ENCODE data around the gene HIP1.
"Not testable (repeated sequence)": the region's sequence is repeated elsewhere in the genome, so short reads cannot be mapped to it uniquely, and the experiment has no call there.

HIP1 gene

DNA sequence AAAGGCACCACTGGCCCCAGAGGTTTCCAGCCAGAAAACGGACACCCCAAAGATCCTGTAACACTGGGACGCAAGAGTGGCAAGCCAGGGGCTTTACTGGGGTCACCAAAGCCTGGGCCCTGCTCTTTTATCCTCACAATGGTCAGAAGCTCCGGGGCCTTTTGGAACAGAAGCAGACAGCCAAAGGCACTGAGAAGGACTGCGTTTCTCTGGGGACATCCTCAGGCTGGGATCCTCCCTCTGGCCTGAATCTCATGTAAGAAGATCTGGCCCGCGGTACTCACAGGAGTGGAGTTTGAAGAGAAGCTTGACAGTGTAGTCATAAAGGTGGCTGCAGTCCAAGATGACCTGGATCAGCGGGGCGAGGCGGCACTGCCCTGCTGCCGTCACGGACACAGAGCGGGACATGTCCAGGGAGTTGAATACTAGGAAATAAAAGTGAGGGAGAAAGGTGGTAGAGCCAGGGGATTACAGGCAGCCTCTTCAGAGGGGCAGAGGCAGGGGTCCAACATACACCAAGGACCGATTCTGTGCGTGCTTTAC is 165.2 kb downstream of the HIP1 start:
- no peak for ATAC-seq

DNA sequence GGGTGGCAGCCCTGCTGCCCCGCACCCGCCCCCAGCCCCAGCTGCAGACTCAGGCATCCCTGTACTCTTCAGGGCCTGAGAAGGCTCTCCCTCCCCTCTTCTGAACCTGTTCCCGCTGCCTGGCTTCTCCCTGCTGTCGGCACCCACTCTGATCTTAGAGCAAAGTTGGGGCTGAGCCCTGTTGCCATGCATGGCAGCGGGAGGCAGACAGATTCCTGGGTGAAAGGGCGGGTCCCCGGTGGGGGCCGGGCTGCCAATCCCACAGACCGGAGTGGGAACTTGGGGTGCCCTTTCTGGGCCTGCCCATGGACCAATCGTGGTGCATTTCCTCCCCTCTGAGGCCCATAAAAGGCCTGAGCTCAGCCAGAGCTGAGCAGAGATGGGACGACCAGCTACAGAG is 165.9 kb downstream of the HIP1 start:
- ATAC-seq (no peak), DNase-seq (no peak)

More for the DNA sequence above, 165.2 kb downstream of the HIP1 start:
- DNase-seq: no peak

DNA sequence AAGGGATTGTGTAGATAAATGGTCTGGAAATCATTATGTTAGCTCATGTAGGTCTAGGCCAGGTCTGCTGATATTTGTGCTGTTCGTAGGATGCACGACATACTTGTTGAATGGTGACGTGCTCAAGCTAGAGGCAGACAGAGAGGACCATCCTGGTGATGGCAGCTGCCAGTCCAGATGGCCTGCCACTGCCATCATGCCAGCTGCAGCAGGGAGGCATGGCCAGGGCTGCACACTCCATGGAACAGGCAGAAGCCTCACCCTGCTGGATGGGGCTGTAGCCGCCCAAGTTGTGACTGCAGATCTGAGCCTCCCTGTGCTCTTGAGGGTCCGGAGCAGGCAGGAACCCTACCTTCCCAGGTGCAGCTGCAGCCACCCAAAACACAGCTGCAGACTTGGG is 166.3 kb downstream of the HIP1 start:
- DNase-seq (no peak), ATAC-seq (no peak)

DNA sequence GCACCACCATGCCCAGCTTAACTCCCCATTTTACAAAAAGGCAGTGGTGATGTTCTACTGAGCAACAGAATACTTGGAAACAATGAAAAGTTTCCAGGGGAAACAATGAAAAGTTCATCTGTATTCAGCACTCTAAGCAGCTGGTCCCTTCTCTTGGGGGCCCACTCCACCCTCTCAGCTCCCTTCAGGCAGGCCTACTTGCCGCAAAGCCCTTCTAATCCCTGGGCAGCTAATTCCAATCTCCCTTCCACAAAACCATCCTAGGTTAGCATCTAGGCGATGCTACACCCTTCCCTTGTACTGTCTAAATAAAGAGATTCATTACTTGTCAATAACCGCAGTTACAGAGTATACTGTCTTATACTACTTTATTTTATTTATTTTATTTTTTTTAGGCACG is 167.5 kb downstream of the HIP1 start:
- DNase-seq (no peak), ATAC-seq (no peak)

DNA sequence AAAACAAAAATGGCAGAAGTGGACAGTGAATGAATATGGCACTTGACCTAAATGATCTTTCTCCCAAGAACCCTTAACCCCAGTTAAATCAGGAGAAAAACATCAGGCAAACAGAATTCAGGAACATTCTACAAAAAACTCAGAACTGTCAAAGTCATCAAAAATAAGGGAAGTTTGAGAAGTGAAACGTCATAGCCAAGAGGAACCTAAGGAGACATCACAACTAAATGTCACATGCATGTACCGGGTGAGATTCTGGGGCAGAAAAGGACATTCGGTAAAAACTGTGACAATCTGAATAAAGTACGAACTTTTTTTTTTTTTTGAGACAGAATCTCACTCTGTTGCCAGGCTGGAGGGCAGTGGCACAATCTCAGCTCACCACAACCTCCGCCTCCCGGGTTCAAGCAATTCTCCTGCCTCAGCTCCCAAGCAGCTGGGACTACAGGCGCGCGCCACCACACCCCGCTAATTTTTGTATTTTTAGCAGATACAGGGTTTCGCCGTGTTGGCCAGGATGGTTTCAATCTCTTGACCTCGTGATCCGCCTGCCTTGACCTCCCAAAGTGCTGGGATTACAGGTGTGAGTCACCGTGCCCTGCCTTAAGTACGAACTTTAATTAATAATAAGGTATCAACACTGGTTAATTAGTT is 169.0 kb downstream of the HIP1 start:
- not testable (repeated sequence) for DNase-seq

DNA sequence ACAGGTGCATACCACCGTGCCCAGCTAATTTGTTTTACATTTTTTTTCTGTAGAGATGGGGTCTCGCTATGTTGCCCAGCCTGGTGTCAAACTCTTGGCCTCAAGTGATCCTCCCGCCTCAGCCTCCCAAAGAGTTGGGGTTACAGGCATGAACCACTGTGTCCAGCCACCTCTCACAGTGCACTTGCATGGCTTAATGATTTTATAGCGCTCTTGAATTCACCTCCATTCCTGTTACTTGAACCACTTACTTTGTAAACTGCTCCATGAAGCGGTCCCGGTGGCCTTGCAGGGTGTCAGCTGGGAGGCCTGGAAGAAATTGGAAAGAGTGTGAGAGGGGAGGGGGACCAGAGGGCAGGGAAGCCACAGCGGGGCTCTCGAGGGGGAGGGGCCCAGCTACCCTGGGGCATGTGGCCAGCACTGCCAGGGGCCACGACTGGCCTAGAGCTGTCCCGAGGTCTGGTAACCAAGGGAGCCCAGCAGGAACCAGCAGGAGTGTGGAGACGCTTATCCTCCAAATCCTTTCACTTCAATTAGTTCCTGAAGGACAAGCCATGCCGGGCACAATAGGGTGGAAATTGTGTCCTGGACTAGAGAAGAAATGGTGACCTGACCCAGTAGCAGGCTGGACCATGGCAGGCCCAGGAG is 170.7 kb downstream of the HIP1 start:
- no peak for DNase-seq
- no peak for ATAC-seq

More for the DNA sequence above, 169.0 kb downstream of the HIP1 start:
- not testable (repeated sequence) for ATAC-seq

DNA sequence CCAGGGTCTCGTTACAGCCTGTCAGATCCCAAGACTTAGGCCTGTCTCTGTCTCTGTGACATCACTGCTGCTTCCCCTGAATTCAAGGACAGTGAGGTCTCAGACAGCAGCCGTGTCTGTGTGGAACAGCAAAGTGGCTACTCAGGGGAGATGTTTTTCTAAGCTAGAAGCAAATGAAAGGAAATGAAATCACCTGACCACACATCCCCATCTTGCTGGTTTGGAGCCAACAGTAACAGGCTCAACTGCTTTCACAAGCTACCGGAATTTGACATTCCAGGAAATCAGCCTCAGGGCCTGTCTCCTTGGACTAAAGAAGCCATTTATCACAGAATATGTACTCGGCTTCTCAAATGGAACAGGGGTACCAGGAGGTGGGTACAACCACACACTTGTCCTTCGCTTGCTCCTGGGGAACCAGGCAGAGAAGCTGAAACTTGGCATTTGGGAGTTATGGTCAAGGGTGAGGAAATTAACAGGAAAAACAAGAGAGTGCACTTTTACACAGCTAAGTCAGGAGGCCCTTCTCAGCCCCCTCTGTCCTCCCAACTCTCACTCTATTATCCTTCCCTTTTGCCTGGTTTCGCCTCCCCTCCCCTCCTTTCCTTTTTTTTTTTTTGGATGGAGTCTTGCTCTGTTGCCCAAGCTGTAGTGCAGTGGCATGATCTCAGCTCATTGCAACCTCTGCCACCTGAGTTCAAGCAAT is 173.5 kb downstream of the HIP1 start:
- ATAC-seq: no peak
- no peak for DNase-seq

DNA sequence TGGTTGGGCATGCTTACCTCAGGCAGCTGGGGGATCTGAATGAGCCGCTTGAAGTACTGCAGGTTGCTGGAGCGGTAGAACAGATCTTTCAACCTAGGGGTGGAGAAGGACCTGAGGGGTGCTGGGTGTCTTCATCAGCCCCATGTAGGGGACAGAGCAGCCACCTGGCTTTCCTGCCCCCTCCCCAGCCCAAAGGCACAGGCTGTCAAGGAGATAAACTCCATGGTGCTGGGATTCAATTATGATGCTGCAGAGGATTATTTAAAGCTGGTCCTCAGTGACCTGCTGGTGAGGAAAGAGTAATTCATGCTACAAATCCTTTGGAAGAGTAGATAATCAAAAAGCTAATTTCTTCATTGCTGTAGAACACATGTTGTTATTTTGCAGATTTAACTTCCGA is 175.6 kb downstream of the HIP1 start:
- DNase-seq (no peak), ATAC-seq (no peak)

DNA sequence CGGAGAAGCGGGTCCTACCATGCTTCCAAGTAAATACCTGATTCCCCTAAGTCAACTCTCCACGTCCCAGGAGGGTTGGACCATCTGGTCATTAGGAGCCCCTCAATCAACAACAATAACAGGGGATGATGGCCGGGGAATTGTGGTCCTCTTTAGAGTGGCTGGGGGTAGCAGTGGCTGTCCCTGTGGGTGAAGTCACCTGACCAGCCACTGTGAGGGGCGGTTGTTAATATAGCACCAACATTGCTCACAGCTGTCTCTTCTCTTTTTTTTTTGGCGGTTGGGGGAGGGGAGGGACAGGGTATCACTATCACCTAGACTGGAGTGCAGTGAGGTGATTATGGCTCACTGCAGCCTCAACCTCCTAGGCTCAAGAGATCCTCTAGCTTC is 178.8 kb downstream of the HIP1 start:
- no peak for ATAC-seq
- DNase-seq: no peak

DNA sequence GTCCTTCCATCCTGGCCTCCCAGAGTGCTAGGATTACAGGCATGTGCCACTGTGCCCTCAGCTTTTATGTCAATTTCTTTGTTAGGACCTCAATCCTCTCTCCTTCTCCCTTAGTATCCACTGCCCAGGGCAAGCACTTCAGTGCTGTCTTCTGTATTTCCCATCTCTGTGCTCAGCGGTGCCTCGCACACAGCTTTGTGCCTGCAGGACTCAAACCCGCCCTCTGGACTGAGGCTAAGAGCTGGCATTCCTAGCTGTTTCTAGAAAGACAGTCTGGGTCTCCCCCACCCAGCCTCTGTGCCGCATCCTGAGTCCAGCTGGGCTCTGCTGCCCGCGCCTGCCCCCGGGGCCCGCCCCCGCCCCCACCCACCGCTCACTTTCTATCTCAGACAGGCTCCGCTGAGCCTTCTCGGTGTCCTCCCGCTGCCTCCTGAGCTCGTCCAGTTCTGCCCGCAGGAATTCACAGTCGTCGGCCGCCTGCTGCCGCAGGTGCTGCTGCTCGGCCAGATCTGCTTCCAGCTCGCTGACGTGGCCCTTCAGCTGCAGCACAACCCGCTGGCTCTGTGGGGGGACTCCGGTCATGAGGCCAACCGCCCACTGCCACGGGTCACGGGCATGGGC is 179.3 kb downstream of the HIP1 start:
- DNase-seq (no peak), ATAC-seq (no peak)

DNA sequence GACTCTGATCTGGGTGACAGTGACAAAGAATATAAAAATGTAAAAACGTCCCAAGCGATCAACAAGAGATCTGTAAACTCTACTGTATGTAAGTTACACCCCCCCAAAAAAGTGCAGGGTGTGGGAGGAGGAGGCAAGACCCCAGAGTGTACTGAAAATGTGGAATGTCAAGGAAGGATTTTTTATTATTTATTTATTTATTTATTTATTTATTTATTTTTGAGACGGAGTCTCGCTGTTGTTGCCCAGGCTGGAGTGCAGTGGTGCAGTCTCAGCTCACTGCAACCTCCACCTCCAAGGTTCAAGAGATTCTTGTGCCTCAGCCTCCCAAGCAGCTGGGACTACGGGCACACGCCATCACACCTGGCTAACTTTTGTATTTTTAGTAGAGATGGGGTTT is 181.9 kb downstream of the HIP1 start:
- DNase-seq, ATAC-seq: not testable (repeated sequence)

DNA sequence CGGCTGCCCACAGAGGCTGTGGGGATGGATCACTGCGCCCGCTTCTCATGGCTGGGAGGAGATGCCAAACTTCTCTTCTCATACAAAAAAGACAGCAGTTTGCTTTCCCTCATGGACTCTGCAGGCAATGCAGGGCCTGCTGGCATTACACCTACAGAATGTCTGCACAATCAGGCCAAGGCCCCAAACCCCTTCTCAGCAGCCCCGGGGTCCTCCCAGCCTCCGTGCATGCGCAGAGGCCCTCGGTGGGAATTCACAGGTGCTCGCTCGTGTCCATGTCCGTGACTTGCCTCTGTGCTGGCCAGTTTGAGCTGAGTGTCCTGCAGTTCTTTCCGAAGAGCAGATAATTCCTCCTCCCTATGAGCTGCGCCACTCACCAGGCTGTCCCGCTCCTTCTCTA is 183.0 kb downstream of the HIP1 start:
- no peak for DNase-seq
- no peak for ATAC-seq

DNA sequence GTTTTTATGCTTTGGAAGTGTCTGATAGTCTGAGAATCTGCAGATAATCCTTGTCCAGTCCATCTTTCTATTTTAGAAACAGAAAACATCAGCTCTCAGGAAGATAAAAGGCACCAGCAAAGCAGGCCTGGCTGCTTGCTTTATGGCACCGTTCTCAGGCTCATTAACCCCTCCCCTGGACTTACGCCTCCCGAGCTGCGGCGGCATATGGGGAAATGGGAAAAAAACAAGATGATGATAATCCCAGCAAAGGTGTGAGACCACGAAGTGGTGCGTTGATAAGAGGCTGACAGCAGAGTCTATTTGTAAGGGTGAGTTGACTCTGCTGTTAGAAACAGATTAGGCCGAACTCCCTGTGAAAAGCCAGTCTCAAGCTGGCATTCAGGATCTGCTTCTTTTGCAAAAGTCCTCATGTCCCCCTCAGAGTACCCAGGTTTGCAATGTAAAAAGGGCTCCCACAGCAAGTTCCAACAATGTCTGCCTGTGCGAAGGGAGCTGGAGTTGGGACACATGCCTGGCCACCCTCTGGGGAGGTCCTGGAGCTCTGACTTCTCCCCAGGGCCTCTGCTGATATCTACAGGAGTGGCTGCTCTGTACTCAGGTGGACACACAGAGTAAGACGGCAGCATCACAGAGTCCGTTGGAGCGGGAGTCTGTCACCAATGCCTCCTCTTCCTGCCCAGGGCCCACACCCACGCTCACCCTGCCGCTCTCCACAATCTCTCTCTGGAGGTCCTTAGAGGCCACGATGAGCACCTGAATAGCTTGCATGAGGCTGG is 192.3 kb downstream of the HIP1 start:
- DNase-seq: no peak
- ATAC-seq: no peak

DNA sequence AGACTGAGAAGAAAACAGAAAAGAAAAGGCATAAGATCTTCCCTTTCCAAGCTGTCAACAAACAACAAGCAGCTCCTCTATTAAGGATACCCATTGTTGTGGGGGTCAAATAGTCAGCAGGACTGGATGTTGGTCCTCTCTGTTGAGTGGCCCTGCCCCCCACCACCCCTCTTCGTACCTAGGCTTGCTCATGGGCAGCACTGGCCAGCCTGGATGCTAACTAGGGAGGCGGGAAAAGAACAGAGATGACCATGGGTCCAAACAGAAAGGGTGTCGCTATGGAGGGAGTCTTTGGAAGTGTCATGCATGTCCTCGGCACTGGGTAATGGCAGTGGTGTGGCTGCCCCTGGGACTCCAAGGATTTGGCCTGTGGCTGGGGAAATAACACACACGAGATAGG is 201.0 kb downstream of the HIP1 start:
- no peak for ATAC-seq
- DNase-seq: no peak

DNA sequence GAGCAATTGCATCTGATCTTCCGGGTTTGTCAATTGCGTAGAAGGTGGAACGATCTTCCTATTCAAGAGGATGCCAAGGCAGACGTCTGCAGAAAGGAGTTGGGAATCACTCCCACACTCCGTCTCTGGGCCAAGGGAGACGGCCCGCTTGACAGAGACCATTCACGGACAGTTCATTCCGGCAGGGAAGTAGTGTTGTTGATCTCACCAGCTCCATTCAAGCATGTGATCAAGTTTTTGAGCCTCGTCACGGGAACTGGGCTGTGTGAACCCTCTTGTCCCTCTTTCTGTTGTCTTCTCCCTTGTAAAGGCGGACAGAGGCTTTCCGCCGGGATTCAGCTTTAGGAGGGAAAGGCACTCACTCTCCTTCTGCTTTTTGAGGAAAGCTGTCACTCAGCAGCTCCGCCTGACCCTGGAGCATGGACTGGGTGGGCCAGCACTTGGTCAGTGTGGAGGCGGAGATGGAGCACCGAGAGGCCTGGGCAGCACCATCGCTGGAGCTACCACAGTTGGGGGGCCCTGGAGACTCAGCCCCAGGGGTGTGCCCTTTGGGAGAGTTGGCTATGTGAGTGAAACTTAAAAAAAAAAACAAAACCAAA is 201.7 kb downstream of the HIP1 start:
- ATAC-seq (no peak), DNase-seq (no peak)

DNA sequence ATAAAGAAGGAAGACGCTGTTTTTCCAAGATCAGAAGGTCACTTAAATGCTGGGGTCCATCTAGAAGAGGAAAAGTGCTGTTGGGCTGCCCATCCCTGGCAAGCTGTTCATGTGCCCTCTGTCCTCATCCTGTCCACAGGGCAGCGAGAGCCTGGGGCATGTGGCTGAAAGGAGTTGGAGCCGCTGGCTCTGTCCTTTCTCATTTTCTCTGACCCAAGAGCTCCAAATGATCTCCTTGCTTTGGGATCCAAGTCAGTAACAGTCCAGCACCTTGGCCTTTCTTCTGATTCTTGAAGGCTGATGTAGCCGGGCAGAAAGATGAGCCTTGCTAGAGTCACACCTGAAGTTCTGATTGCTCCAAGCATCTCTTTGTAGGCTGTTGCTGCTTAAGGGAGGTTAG is 202.2 kb downstream of the HIP1 start:
- no peak for ATAC-seq

DNA sequence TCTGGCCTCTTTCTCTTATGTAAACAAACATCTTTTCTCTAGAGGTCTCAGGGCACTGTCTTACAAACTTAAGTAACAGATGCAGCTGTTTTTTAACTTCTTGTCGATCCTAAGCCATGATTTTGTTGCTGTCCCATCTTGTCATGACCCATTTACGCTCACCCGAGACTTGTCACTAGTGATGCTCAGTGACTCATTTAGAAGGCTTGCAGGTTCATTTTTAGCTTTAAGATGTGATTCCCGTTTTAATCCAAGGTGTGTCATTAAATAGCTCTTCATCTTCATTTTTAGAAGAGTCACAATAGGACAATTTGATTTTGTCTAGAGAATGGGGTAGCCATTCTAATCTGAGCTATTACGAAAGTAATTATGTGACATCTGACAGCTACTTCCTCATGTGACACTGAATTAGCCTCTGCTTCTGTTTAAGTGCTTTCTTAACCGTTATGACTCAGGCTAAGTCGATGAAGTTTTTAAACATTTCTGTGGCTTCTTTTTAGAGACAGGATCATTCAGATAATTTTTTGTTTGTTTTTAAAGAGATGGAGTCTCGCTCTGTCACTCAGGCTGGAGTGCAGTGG is 203.9 kb downstream of the HIP1 start:
- DNase-seq: no peak
- ATAC-seq: peak; percentile 25

More for the DNA sequence above, 202.2 kb downstream of the HIP1 start:
- no peak for DNase-seq

DNA sequence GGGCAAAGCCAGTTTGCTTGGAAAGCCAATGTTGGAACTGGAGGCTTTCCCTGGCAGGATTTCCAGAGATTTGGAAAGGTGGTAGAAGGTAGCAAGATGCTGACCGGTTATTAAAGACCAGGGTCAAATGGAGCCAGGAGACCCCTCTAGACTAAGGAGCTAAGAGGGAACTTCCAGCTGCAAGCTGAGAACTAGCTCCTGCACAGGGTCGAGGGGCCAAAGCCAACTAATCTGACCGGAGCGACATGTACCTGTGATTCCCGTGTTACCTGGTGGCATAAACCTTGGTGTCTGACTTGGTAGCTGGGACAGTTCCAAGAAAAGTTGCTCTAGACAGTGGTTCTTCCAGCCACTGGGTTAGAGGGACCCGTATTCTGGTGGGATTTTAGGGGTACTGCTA is 204.8 kb downstream of the HIP1 start:
- ATAC-seq (no peak), DNase-seq (no peak)

DNA sequence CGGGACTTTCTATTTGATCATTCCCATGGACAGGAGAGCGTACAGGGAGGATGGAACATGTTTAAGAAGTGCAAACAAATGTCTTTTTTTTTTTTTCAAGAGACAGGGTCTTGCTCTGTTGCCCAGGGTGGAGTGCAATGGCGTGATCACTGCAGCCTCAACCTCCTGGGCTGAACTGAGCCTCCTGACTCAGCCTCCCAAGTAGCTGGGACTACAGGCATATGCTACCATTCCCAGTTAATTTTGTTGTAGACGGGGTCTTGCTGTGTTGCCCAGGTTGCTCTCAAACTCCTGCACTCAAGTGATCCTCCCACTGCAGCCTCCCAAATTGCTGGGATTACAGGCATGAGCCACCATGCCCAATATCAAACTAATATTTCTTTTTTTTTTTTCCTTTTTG is 206.1 kb downstream of the HIP1 start:
- ATAC-seq: no peak
- DNase-seq: no peak

DNA sequence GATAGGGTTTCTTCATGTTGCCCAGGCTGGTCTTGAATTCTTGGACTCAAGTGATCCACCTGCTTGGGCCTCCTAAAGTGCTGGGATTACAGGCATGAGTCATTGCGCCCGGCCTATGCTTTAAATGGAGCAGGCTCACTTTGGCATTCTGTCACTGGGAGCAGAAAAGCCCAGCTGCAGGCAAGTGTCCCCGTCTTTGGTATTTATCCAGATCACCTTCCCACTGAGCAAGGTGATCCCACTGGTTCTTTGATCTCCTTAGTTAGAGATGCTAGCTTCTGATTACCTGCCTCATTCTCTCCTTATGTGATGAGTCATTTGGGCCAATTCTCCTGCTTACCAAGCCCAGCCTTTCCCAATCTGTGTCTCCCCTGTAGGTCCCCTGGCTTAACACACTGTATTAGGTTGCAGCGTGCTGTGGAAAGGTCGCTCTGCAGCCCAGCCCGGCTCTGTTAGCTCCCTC is 207.4 kb downstream of the HIP1 start:
- DNase-seq: no peak
- ATAC-seq: no peak

DNA sequence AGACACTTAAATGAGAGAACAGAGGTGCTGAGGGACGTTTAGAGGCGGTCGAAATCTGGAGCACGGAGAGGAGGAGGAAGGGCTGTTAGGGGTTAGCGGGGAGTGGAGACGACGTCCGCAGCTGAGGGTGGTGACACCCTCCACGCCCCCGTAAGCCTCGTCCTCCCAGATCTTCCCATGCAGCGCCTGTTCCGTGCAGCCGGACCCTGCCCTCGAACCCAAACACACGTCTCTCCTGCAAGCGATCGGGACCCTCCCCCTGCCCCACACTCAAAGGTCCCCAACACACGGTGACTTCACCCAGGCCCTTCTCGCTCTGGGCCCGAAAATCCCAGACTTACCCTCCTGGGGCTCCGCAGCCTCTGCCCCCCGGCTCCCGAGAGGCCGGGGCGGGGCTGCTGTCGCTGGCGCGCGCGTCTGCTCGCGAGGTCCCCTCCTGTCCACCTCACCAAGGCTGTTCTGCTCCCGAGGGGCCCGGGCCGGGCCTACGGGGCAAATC is 211.5 kb downstream of the HIP1 start:
- DNase-seq: peak; percentile 21
- not testable (repeated sequence) for ATAC-seq

Measured in stimulated activated naive CD8-positive, alpha-beta T cell treated with anti-CD3 and anti-CD28 coated beads, Interleukin-15, Interleukin-2, amounts not matched to agents 100 U/mL and 50 U/mL, for 24 hours (primary cell).